ENCODE results near the gene ACTR8.
A peak's percentile ranks its signal among the peaks of the same experiment; 100 is the strongest.

Gene ACTR8

DNA sequence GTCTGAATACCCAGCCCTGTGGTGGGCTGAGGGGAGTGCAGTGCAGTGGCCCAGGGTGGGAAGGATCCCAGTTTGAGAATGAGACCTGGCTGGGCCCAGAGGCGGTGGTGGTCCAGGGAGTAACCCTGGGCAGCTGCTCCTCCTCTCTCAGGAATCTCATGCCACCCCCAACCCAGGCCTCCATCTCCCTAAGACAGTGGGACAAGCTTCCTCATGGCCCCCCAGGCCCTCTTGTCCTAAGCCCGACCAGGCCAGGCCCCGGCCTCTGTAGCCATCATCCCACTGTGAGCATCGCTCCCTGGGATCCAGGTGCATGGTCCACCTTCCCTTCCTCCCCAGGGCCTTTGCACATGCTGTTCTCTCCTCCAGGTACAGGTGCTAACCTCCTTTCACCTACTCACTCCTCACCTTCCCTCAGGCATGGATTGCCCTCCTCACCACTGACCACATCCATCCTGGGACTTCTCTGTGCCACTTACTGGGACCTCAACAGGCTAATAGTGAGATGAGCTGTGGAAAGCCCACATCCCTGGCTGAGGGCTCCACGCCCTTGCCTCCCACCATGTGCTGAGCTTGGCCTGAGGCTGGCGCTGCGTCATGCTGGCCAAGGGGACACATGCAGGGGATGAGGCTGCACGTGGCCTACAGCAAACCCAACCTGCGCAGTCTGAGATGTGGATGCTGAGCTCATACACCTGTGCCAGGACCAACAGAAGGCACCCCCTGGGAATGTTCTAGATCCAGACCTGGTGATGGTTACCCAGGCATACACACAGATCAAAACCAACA is 45.7 kb downstream of the ACTR8 start:
- no peak for DNase-seq (ENCODE audit: low read depth, low spot score)

DNA sequence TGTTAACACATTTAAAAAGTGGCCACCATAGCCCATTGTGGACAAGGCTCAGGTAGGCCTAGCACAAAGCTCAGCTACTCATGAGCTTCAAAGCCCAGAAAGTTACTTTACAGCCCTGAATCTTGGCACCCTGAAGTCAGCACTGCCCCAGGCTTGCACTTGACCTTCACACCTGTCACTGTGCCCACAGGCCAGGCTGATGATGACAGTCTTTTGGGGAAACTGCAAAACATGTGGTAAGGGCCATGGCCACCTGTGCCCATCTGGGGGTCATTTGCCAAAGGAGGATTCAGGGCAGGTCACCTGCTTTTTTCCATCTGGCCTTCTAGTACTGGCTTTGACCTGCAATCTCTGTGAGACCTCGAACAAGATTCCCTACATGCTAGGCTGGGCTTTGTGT is 46.7 kb downstream of the ACTR8 start:
- no peak for DNase-seq (ENCODE audit: low read depth, low spot score)

GRCh38 chr3:53834429-53835095 is 47.4 kb downstream of the ACTR8 start:
- no peak for DNase-seq (ENCODE audit: low read depth, low spot score)

DNA sequence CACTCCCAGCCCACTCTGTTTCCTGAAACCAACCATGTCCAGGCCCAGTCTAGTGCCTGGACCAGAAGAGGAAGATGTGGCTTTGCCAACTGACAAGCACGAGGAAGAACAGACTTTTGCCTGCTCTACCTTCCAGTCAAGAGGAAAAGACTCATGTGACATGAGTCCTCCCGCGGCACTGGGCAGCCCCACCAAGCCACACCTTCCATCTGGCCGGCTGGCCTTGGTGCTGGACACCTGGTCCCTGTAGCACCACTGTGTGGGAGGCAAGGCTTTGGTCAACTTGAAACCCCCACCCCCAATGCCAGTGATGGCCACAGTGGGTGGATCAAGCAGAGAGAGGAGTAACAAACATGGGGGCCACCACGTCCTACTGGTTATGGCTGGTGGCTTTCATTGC is 48.3 kb downstream of the ACTR8 start:
- no peak for DNase-seq (ENCODE audit: low read depth, low spot score)

DNA sequence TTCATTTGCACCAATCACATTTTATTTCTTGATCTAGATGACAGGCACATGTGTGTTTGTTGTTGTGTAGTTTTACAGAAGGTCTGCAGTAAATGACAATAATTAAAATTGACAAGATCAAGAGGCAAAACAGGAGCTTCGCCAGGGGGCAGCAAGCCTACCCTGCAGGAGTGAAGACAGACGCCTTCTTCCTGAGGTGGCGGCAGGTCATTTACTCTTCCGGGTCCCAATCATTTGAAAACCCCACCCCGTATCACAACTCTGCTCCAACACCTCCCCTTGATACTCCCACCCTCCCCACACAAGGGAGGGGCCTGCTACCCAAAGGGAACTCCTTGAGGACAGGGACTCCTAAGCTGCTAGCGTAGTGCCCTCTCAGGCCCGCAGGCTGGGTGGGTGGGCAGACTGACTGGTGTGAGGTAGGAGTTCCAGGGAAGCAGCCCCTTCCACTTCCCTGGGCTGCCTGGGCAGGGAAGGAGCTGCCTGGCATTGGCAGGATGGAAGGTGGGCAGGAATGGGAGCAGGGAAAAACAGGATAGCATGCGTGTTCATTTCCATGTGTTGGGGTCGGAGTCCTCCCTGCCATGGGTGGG is 48.8 kb downstream of the ACTR8 start:
- DNase-seq (ENCODE audit: low read depth, low spot score): no peak

DNA sequence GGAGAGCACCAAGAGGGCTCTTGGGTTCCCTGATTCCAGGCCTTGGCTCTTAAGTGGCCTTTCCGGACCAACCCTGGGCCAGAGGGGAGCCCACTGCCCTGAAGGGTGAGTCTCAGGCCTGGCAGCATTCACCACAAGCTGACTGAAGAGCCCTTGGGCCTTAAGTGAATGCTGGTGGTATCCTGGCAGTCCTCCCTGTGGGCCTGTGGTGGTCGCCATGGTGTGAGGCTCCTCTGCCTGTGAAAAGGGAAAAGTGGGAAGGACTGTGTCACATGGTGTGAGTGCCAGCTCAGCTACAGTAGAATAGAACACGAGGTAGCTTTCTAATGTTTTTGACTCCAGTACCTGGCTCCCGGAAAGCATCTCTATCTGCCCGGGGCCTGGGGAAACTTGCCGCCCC is 51.0 kb downstream of the ACTR8 start:
- DNase-seq (ENCODE audit: low read depth, low spot score): no peak

DNA sequence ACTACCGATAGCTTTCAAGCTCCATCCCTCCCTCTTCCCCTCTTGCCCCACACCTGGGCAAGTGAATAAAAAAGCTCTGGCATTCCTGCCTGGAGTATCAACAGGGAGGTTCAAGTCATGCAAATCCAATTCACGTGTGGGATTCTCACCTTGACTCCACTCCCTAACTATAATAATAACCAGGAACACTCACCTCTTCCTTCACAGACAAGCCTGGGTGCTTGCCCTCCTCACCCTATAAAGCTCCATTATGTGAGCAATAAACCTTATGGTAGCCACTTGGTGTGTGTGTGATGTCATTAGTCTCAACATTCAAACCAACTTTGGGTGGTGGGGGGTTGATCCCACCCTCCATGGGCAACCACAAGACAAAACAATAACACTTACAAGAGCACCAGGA is 52.3 kb downstream of the ACTR8 start:
- no peak for DNase-seq (ENCODE audit: low read depth, low spot score)

DNA sequence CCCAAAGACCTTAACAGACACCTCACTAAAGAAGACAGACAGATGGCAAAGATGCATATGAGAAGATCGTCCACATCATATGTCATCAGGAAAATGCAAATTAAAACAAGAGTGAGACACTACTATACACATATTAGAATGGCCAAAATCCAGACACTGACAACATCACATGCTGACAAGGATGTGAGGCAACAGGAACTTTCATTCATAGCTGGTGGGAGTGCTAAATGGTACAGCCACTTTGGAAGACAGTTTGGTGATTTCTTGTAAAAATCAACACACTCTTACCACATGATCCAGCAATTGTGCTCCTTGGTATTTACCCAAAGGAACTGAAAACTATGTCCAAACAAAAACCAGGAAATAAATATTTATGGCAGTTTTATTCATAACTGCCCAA is 53.4 kb downstream of the ACTR8 start:
- DNase-seq (ENCODE audit: low read depth, low spot score): no peak

- DNase-seq (ENCODE audit: low read depth, low spot score): no peak
Observed at GRCh38 chr3:53826048-53826447, 55.9 kb downstream of the ACTR8 start.

GRCh38 chr3:53824795-53825194 is 57.2 kb downstream of the ACTR8 start:
- no peak for DNase-seq (ENCODE audit: low read depth, low spot score)

DNA sequence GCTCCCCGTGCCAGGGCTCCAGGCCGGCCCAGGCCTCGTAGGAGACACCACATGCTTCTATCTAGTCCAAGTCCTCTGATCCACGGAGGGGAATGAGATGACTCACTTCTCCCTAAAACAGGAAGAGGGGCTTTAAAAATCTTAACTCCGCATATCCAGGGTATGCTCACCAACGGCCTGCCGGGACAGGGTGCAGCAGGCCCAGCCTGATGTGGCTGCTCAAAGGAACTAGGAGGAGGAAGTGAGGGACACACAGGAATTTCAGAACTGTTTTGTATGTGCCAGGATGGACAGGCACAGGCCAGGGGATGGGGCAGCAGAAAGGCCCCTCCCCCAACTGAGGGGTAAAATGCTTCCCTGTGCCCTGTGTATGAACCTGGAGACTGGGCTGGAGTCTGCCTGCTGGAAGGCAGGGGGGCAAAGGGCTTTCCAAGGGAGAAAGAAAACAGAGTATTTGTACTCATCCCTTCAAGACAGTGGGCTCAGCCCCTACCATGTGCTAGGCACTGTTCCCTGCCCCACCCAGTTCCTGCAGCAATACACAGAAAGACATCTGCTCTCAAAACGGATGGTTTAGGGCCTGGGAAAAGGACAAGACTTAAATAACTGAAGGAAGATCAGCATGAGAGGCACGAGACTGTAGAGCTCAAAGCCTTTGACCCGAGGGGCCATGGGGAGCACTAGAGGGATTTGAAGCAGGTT is 57.8 kb downstream of the ACTR8 start:
- DNase-seq (ENCODE audit: low read depth, low spot score): peak; percentile 41

- no peak for DNase-seq (ENCODE audit: low read depth, low spot score)
Observed at GRCh38 chr3:53823026-53823955, 58.7 kb downstream of the ACTR8 start.

GRCh38 chr3:53822331-53822741 is 59.6 kb downstream of the ACTR8 start:
- DNase-seq (ENCODE audit: low read depth, low spot score): no peak

DNA sequence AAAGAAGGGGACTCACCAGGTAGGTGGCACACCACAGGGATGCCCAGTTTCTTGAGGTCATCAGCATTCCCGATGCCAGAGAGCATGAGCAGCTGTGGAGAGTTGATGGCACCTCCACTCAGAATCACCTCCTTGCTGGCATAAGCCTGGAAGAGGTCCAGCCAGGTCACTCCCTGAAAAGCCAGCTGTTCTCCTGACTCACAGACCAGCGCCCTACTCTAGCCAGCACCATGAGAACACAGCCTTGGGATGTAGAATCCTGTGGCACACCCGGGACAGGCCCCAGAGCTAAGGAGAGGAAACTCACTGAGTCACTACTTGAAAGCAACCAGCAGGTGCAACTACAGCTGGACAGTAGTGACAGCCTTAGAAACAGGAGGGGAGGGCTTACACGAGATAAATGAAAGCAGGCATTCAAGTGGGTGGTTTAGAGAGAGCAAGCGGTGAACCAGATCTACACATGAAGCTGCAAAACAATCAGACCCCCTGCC is 60.3 kb downstream of the ACTR8 start:
- no peak for DNase-seq (ENCODE audit: low read depth, low spot score)

DNA sequence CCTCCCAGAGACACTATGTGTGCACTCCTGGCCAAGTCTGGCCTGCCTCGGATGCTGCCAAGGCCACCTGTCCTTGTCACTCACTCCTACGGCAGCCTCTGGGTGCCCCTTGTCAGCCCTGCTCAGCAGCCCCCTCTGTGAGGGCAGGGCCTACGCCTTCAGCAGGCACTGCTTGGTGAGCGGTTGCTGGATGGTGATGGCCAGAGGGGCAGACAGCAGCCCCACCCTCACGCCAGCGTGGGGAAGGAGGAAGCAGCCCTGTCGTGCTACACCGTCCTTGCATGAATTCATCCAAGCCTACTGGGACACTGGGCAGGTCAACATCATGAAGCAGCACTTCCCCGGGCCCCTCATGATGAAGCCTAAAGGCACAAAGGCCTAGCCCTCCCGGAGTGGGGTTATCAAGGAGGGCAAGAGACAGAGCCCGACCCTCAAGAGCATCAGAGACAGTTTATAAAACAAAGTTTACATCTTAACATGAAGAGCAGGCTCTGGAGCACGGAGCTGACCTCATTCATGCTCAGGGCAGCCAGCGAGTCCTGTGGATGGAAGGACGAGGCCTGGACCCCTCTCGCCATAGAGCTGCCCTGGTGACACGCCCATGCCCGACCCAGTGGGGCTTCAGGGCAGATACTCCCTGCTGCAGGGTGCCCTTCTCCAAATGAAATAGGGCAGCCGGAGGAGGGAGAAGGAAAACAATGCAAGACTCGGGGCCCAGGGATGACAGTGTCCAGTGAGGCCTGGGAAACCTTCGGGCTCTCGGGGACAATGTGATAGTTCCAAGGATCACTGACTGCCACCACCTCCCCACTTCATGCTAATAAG is 61.0 kb downstream of the ACTR8 start:
- DNase-seq (ENCODE audit: low read depth, low spot score): no peak

DNA sequence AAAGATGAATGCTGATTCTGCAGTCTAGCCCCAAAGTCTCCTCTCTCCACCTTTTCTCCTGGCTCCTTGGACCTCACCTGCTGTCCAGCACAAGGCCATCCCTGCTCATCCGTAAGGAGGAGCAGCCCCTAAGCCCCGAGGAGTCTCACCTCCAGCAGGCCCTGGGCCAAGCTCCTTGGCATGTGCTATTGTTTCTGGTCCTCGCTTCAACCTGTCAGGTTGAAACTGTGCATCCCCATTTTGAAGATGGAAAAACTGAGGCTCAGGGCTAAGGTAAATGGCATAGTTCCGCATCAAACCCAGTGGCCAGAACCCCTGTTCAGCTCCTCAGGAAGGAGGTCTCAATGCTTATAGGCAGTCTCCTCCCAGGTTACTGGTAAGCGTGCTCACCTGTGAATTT is 61.9 kb downstream of the ACTR8 start:
- DNase-seq (ENCODE audit: low read depth, low spot score): no peak

- no peak for DNase-seq (ENCODE audit: low read depth, low spot score)
Observed at GRCh38 chr3:53819163-53819868, 62.6 kb downstream of the ACTR8 start.

- no peak for DNase-seq (ENCODE audit: low read depth, low spot score)
Observed at GRCh38 chr3:53818221-53819162, 63.5 kb downstream of the ACTR8 start.
